Trophoblast cell (in vitro differentiated cells and primary cell): ENCODE results near the gene GALNS. TPM values are rescaled to one million over a fixed set of nuclear protein-coding genes. Genes with fewer than 3 reads are reported as not detected.

Experiments
- DNase-seq, 2 donors: peaks; one replicate each; pipeline ENCODE4 v3.0.0-alpha.2; 2016
- H2AFZ ChIP-seq: 2 replicates; pipeline ENCODE4 v1.6.1; 2013; ENCODE audit warnings: low read length, moderate library complexity, mild to moderate bottlenecking; ENCODE audit not compliant: insufficient read depth, poor library complexity
- H2AK5ac ChIP-seq: 2 replicates; pipeline ENCODE4 v1.6.1; 2013; ENCODE audit warnings: mild to moderate bottlenecking, low read length
- H2BK120ac ChIP-seq: 2 replicates; pipeline ENCODE4 v1.6.1; 2013; ENCODE audit warnings: low read length, mild to moderate bottlenecking, moderate library complexity; ENCODE audit not compliant: insufficient read depth, poor library complexity
- H2BK12ac ChIP-seq: 2 replicates; pipeline ENCODE4 v1.6.1; 2013; ENCODE audit warnings: mild to moderate bottlenecking, low read length, moderate library complexity
- H2BK5ac ChIP-seq: 2 replicates; pipeline ENCODE4 v1.6.1; 2013; ENCODE audit warnings: low read length, low read depth, moderate library complexity, mild to moderate bottlenecking; ENCODE audit not compliant: poor library complexity
- H3K14ac ChIP-seq: 2 replicates; pipeline ENCODE4 v1.6.1; 2013; ENCODE audit warnings: mild to moderate bottlenecking, low read length
- H3K18ac ChIP-seq: 2 replicates; pipeline ENCODE4 v1.6.1; 2013; ENCODE audit warnings: mild to moderate bottlenecking, low read length
- H3K23ac ChIP-seq: 2 replicates; pipeline ENCODE4 v1.6.1; 2013; ENCODE audit warnings: low read length
- H3K27ac ChIP-seq: 2 replicates; pipeline ENCODE4 v1.5.1; 2013; ENCODE audit warnings: low read depth, mild to moderate bottlenecking, inconsistent platforms, low read length, moderate library complexity
- H3K27me3 ChIP-seq: 2 replicates; pipeline ENCODE4 v1.6.1; 2013; ENCODE audit warnings: inconsistent platforms, mild to moderate bottlenecking, low read length, moderate library complexity; ENCODE audit not compliant: insufficient read depth
- H3K36me3 ChIP-seq, 2 experiments: 1 replicate in 1 of 2; 2 replicates in 1 of 2; pipeline ENCODE4 v1.6.1; 2013; ENCODE audit warnings: low read length in 2 of 2, mild to moderate bottlenecking in 2 of 2, moderate library complexity in 1 of 2; ENCODE audit not compliant: insufficient read depth in 2 of 2, control insufficient read depth in 1 of 2
- H3K4ac ChIP-seq: 2 replicates; pipeline ENCODE4 v1.6.1; 2013; ENCODE audit warnings: low read depth, mild to moderate bottlenecking, low read length, moderate library complexity
- H3K4me1 ChIP-seq, 2 experiments: 1 replicate in 1 of 2; 2 replicates in 1 of 2; pipeline ENCODE4 v1.6.1; 2013; ENCODE audit warnings: low read length in 2 of 2, mild to moderate bottlenecking in 2 of 2, moderate library complexity in 1 of 2; ENCODE audit not compliant: insufficient read depth in 2 of 2, control insufficient read depth in 1 of 2
- H3K4me2 ChIP-seq: 2 replicates; pipeline ENCODE4 v1.6.1; 2013; ENCODE audit warnings: inconsistent platforms, mild to moderate bottlenecking, low read length, moderate library complexity
- H3K4me3 ChIP-seq: 2 replicates; pipeline ENCODE4 v1.5.1; 2013; ENCODE audit warnings: mild to moderate bottlenecking, low read depth, low read length, inconsistent platforms
- H3K79me1 ChIP-seq: one replicate; pipeline ENCODE4 v1.6.1; 2013; ENCODE audit warnings: low read length
- H3K79me2 ChIP-seq: 2 replicates; pipeline ENCODE4 v1.6.1; 2013; ENCODE audit warnings: low read length, mild to moderate bottlenecking; ENCODE audit not compliant: control insufficient read depth, insufficient read depth, poor library complexity
- H3K9ac ChIP-seq: 2 replicates; pipeline ENCODE4 v1.6.1; 2013; ENCODE audit warnings: mild to moderate bottlenecking, low read length
- H3K9me3 ChIP-seq: 2 replicates; pipeline ENCODE4 v1.6.1; 2013; ENCODE audit warnings: low read depth, mild to moderate bottlenecking, control low read depth, inconsistent platforms, low read length; ENCODE audit not compliant: insufficient read depth
- H4K12ac ChIP-seq: 2 replicates; pipeline ENCODE4 v1.6.1; 2013; ENCODE audit warnings: low read depth, mild to moderate bottlenecking, low read length, moderate library complexity
- H4K8ac ChIP-seq: 2 replicates; pipeline ENCODE4 v1.6.1; 2013; ENCODE audit warnings: low read depth, mild to moderate bottlenecking, low read length, moderate library complexity
- H4K91ac ChIP-seq: one replicate; pipeline ENCODE4 v1.6.1; 2013; ENCODE audit warnings: low read depth, mild to moderate bottlenecking, low read length, moderate library complexity
- WGBS: extraction: QIAGEN DNeasy Blood & Tissue Kit; methylation state at CpG from one replicate; pipeline ENCODE4 v1.1.7; 2013; ENCODE audit warnings: missing lambda C conversion rate; ENCODE audit not compliant: insufficient read length, insufficient coverage; ENCODE audit errors: extremely low coverage; 5-methylcytosine and 5-hydroxymethylcytosine counted together
- polyA plus RNA-seq: library from polyadenylated mRNA; stranded (reverse); fragments of 200-250 nt; gene quantifications from 2 replicates; pipeline ENCODE4 v1.2.3, GENCODE V29; 2013

Gene GALNS, protein sequence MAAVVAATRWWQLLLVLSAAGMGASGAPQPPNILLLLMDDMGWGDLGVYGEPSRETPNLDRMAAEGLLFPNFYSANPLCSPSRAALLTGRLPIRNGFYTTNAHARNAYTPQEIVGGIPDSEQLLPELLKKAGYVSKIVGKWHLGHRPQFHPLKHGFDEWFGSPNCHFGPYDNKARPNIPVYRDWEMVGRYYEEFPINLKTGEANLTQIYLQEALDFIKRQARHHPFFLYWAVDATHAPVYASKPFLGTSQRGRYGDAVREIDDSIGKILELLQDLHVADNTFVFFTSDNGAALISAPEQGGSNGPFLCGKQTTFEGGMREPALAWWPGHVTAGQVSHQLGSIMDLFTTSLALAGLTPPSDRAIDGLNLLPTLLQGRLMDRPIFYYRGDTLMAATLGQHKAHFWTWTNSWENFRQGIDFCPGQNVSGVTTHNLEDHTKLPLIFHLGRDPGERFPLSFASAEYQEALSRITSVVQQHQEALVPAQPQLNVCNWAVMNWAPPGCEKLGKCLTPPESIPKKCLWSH
- polyA plus RNA-seq: 20.9 and 21.0 TPM in 2 replicates

DNA sequence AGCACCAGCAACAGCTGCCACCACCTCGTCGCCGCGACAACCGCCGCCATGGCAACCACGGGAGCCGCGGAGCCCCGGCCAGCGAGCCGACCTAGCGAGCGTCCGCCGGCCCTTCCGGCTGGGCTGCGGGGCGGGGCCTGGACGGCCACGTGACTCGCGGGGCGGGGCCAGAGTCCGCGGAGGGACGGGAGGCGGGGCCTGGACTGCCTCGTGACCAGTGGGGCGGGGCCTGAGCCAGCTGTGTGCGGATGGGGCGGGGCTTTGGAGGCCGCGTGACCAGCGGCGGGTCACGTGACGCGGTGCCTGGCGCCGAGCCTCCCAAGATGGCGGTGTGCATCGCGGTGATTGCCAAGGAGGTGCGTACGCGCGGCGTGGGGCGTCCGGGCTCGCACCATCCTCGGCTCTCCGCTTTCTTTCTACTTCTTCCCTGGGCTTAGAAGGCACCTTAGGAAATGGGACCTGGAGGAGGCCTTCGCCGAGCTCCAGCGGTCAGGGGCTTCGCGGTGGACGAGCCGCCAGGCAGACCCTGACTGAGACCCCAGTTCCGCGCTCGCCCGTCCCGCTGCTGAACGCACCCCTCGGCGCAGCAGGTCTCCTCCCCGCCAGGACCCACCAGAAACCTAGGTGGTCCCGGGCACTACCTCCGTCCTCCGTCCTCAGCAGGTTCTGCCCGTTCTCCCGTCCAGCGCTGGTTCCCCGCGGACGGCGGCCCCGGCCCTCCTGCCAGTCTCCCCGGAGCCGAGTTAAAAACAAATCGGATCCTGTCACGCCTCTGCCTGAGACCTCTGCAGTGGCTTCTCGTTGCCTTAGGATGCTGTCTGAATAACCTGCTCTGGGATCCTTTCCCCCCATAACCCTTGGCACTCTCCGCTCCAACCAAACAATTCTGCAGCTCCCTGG is at the start of gene GALNS, which contains the start of gene TRAPPC2L:
Gene GALNS, minus strand, starts transcription at position 120 of the 900 bp plus-strand sequence. Its CDS starts 70 bp downstream, at position 50.
Gene TRAPPC2L, plus strand, starts transcription at position 300 of the 900 bp plus-strand sequence. Its CDS starts 24 bp downstream, at position 324.
- Histone ChIP-seq H3K36me3 (peaks cover 31 to 34% of the 10 kb centered on the region in 2 experiments), H2BK120ac (peak within 1 kb of the TSS; percentile 30), H4K8ac (peak within 1 kb of the TSS; percentile 77), H4K91ac (peak within 1 kb of the TSS; percentile 74), H3K27ac (no peak within 1 kb of the TSS), H2AK5ac (peak within 1 kb of the TSS; percentile 38), H3K27me3 (no peaks in the 10 kb centered on the region), H3K9me3 (no peaks in the 10 kb centered on the region), H3K79me1 (peaks cover 8% of the 10 kb centered on the region), H3K9ac (peak within 1 kb of the TSS; percentile 85), H2AFZ (peak within 1 kb of the TSS; percentile 75), H3K4me3 (peak within 1 kb of the TSS; percentile 94), H3K14ac (peak within 1 kb of the TSS; percentile 85), H3K4me1 (peaks cover 8% of the 10 kb centered on the region in 2 experiments), H3K4ac (peak within 1 kb of the TSS; percentile 33), H3K18ac (peak within 1 kb of the TSS; percentile 90), H3K79me2 (peaks cover 8% of the 10 kb centered on the region), H3K4me2 (peak within 1 kb of the TSS; percentile 77), H3K23ac (no peak within 1 kb of the TSS), H2BK5ac (peak within 1 kb of the TSS; percentile 37), H4K12ac (peak within 1 kb of the TSS; percentile 64), H2BK12ac (no peak within 1 kb of the TSS)
- no CpG with 5 or more reads among the region's 87 CpGs for WGBS
- peak; percentile 97 to 99 for DNase-seq

DNA sequence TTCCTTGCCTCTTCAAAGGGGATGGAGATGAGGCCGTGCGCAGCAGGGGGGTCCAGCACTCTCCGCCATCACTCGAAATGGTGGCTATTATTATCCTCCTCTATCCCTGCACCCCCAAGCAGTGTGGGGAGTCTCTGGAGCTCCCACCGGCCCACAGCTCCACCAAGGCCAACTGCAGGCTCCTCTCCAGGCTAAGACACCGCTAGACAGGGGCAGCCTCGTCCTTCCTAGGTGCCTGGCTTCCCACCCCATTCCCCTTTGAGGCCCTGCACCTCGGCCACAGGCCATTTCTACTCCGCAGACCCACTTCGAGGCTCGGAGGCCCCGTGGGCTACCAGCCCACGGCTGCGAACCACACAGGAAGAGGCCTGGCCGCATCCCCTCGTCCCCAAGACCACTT is 49.3 kb upstream of the GALNS start:
- H3K4me3 ChIP-seq: no peak overlapping the region
- H3K27ac ChIP-seq: no peak overlapping the region
- no peak overlapping the region for H3K4me2 ChIP-seq
- no peak overlapping the region for H2AFZ ChIP-seq
- H4K12ac ChIP-seq: no peak overlapping the region
- H3K14ac ChIP-seq: no peak overlapping the region
- no peaks in the 10 kb centered on the region for H3K9me3 ChIP-seq
- no peak overlapping the region for H3K9ac ChIP-seq
- H3K27me3 ChIP-seq: no peaks in the 10 kb centered on the region
- no peak overlapping the region for H3K4ac ChIP-seq
- H2BK120ac ChIP-seq: no peak overlapping the region
- H4K91ac ChIP-seq: no peak overlapping the region
- H2BK12ac ChIP-seq: no peak overlapping the region
- no CpG with 5 or more reads among the region's 16 CpGs for WGBS
- H3K4me1 ChIP-seq: peaks cover 0 to 2% of the 10 kb centered on the region in 2 experiments
- no peak overlapping the region for H3K18ac ChIP-seq
- H3K23ac ChIP-seq: no peak overlapping the region
- H3K79me2 ChIP-seq: no peaks in the 10 kb centered on the region
- no peak overlapping the region for H4K8ac ChIP-seq
- H2AK5ac ChIP-seq: no peak overlapping the region
- H2BK5ac ChIP-seq: no peak overlapping the region
- H3K36me3 ChIP-seq: no peaks in the 10 kb centered on the region
- no peaks in the 10 kb centered on the region for H3K79me1 ChIP-seq
- DNase-seq: no peak

DNA sequence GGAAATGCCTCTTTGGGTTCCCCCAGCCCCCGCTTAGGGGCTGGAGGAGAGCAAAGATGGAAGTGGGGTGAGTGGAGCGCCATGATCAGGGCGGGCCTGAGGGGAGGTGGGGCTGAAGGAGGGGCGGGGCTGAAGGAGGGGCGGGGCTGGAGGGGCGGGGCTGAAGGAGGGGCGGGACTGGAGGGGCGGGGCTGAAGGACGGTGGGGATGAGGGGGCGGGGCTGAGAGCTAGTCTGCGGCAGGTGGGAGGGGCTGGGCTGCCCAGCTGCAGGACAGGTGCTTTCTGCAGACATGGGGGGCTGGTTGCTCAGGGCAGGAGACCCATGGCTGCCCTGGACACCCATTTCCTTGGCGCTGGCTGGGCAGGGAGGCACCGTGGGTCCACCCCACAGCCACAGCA is 48.8 kb upstream of the GALNS start:
- Histone ChIP-seq H3K36me3 (no peaks in the 10 kb centered on the region), H2AFZ (no peak overlapping the region), H3K27ac (no peak overlapping the region), H3K4ac (no peak overlapping the region), H3K79me1 (no peaks in the 10 kb centered on the region), H3K4me3 (no peak overlapping the region), H2BK12ac (no peak overlapping the region), H3K9ac (no peak overlapping the region), H2AK5ac (no peak overlapping the region), H3K23ac (no peak overlapping the region), H3K79me2 (no peaks in the 10 kb centered on the region), H3K14ac (no peak overlapping the region), H2BK5ac (no peak overlapping the region), H3K4me2 (no peak overlapping the region), H4K12ac (no peak overlapping the region), H3K4me1 (peaks cover 0 to 2% of the 10 kb centered on the region in 2 experiments), H4K8ac (no peak overlapping the region), H3K27me3 (no peaks in the 10 kb centered on the region), H3K9me3 (no peaks in the 10 kb centered on the region), H4K91ac (no peak overlapping the region), H2BK120ac (no peak overlapping the region), H3K18ac (no peak overlapping the region)
- WGBS: no CpG with 5 or more reads among the region's 13 CpGs
- DNase-seq: no peak

DNA sequence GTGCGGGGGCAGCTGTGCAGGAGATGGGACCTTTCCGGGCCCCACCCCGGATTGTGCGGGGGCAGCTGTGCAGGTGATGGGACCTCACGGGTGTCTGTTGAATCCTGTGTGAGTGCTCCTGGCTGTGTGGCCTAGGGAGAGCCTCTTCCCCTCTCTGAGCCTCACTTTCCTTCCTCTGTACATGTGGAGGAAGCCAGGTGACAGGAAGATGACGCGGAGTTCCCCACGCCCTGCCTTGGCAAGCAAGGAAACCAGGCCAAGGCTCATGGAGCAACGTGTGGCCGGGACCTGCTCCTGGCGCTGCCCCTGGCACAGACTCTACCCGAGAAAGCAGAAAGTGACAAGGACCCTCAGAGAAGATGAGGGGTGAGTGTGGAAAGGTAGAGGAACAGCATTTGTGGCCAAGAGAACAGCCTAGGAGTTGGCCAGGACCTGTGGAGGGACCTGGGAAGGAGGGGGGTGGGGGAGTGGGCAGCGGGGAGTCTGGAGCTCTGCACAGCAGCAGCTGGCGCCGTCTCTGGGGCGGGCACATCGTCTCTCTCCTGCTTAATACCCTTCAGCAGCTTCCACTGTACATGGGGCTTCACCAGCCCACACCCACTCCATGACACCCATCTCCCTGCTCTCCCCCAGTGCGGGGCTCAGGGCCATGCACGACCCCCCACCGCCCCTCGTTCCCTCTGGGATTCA is 48.1 kb upstream of the GALNS start:
- Histone ChIP-seq H3K4ac (no peak overlapping the region), H4K12ac (no peak overlapping the region), H3K9me3 (no peaks in the 10 kb centered on the region), H3K79me2 (no peaks in the 10 kb centered on the region), H2BK120ac (no peak overlapping the region), H2BK5ac (no peak overlapping the region), H4K8ac (no peak overlapping the region), H3K9ac (no peak overlapping the region), H3K4me3 (no peak overlapping the region), H2AFZ (no peak overlapping the region), H3K14ac (no peak overlapping the region), H4K91ac (no peak overlapping the region), H3K36me3 (no peaks in the 10 kb centered on the region), H3K79me1 (no peaks in the 10 kb centered on the region), H3K18ac (no peak overlapping the region), H3K4me2 (no peak overlapping the region), H3K4me1 (peaks cover 0 to 2% of the 10 kb centered on the region in 2 experiments), H2AK5ac (no peak overlapping the region), H3K27ac (no peak overlapping the region), H3K23ac (no peak overlapping the region), H3K27me3 (no peaks in the 10 kb centered on the region), H2BK12ac (no peak overlapping the region)
- WGBS: no CpG with 5 or more reads among the region's 21 CpGs
- DNase-seq: no peak
